ENCODE data around the gene PET100. TPM values are rescaled to one million over a fixed set of nuclear protein-coding genes. Genes with fewer than 3 reads are reported as not detected.
A peak's percentile ranks its signal among the peaks of the same experiment; 100 is the strongest.

PET100 gene
- polyA plus RNA-seq, 1 donor (not counting 4 experiments of a cell fraction or from before 2014, with no cell fraction given) = 85.8 TPM

GRCh38 chr19:7627166-7627565, 2.4 kb upstream of the PET100 start:
- no peak overlapping the region for H2AFZ ChIP-seq (ENCODE audit: control insufficient read depth, low read length)
- peaks cover 56% of the 10 kb centered on the region for H3K79me2 ChIP-seq (ENCODE audit: control insufficient read depth, insufficient read depth, low read length)
- H3K4me3 ChIP-seq (ENCODE audit: control insufficient read depth in 2 of 3, extremely low read depth in 1 of 3, insufficient read depth in 2 of 3, low read depth in 1 of 3, low read length in 3 of 3) = no peak overlapping the region
- no peak overlapping the region for H3K4me2 ChIP-seq (ENCODE audit: control insufficient read depth, extremely low read depth, insufficient read depth, low read depth, low read length)
- H3K9ac ChIP-seq (ENCODE audit: control insufficient read depth, extremely low read depth, insufficient read depth, low read length) = no peak overlapping the region
- H3K9me1 ChIP-seq (ENCODE audit: control insufficient read depth, extremely low read depth, insufficient read depth, low read length) = no peaks in the 10 kb centered on the region
- no peaks in the 10 kb centered on the region for H3K9me3 ChIP-seq (ENCODE audit: control insufficient read depth, low read depth, low read length)
- H3K4me1 ChIP-seq (ENCODE audit: control insufficient read depth, extremely low read depth, insufficient read depth, low read length) = peaks cover 14% of the 10 kb centered on the region
- no peaks in the 10 kb centered on the region for H3K27me3 ChIP-seq (ENCODE audit: control insufficient read depth, extremely low read depth, insufficient read depth, low read length)
- dilution Hi-C loops (cut with MboI; ENCODE audit: extremely low pct_ligation_motif_present, low sequenced_read_pairs) = no loop called here
- no peaks in the 10 kb centered on the region for H4K20me1 ChIP-seq (ENCODE audit: control insufficient read depth, extremely low read depth, insufficient read depth, low read length)
- TF ChIP-seq EZH2 (IDR thresholded peaks at IDR 0.05; ENCODE audit: low read length) (no peak), CTCF (optimal IDR thresholded peaks at IDR 0.05 in 1 of 3, IDR thresholded peaks at IDR 0.05 in 1 of 3, conservative IDR thresholded peaks at IDR 0.05 in 1 of 3; ENCODE audit: extremely low read depth in 1 of 3, insufficient read depth in 2 of 3, low read length in 3 of 3) (no peak)
- H3K27ac ChIP-seq (ENCODE audit: control insufficient read depth, insufficient read depth, low read length) = no peak overlapping the region
- no peak for FAIRE-seq
- DNase-seq (ENCODE audit: low read depth, low spot score) = no peak
- H3K36me3 ChIP-seq (ENCODE audit: control insufficient read depth in 2 of 2, extremely low read depth in 1 of 2, insufficient read depth in 2 of 2, low read length in 2 of 2) = peaks cover 13 to 18% of the 10 kb centered on the region in 2 experiments

- no peaks in the 10 kb centered on the region for H4K20me1 ChIP-seq (ENCODE audit: control insufficient read depth, extremely low read depth, insufficient read depth, low read length)
- H2AFZ ChIP-seq (ENCODE audit: control insufficient read depth, low read length) = peak overlapping the region; percentile 90
- TF ChIP-seq EZH2 (IDR thresholded peaks at IDR 0.05; ENCODE audit: low read length) (no peak), CTCF (optimal IDR thresholded peaks at IDR 0.05 in 1 of 3, IDR thresholded peaks at IDR 0.05 in 1 of 3, conservative IDR thresholded peaks at IDR 0.05 in 1 of 3; ENCODE audit: extremely low read depth in 1 of 3, insufficient read depth in 2 of 3, low read length in 3 of 3) (no peak)
- H3K27ac ChIP-seq (ENCODE audit: control insufficient read depth, insufficient read depth, low read length) = peak overlapping the region; percentile 94
- DNase-seq (ENCODE audit: low read depth, low spot score) = no peak
- H3K9ac ChIP-seq (ENCODE audit: control insufficient read depth, extremely low read depth, insufficient read depth, low read length) = peak overlapping the region; percentile 98
- H3K4me2 ChIP-seq (ENCODE audit: control insufficient read depth, extremely low read depth, insufficient read depth, low read depth, low read length) = peak overlapping the region; percentile 98
- H3K4me1 ChIP-seq (ENCODE audit: control insufficient read depth, extremely low read depth, insufficient read depth, low read length) = peaks cover 14% of the 10 kb centered on the region
- dilution Hi-C loops (cut with MboI; ENCODE audit: extremely low pct_ligation_motif_present, low sequenced_read_pairs) = no loop called here
- no peaks in the 10 kb centered on the region for H3K27me3 ChIP-seq (ENCODE audit: control insufficient read depth, extremely low read depth, insufficient read depth, low read length)
- H3K4me3 ChIP-seq (ENCODE audit: control insufficient read depth in 2 of 3, extremely low read depth in 1 of 3, insufficient read depth in 2 of 3, low read depth in 1 of 3, low read length in 3 of 3) = peak overlapping the region; percentile 88 to 95 (median 89)
- H3K9me1 ChIP-seq (ENCODE audit: control insufficient read depth, extremely low read depth, insufficient read depth, low read length) = no peaks in the 10 kb centered on the region
- no peaks in the 10 kb centered on the region for H3K9me3 ChIP-seq (ENCODE audit: control insufficient read depth, low read depth, low read length)
- FAIRE-seq = no peak
- H3K36me3 ChIP-seq (ENCODE audit: control insufficient read depth in 2 of 2, extremely low read depth in 1 of 2, insufficient read depth in 2 of 2, low read length in 2 of 2) = peaks cover 9 to 12% of the 10 kb centered on the region in 2 experiments
- peaks cover 56% of the 10 kb centered on the region for H3K79me2 ChIP-seq (ENCODE audit: control insufficient read depth, insufficient read depth, low read length)
Measured at GRCh38 chr19:7628589-7629311, 843 bp upstream of the PET100 start.
